EL (cell line): ENCODE results near the gene TCEANC.
"Not testable (repeated sequence)": the region's sequence is repeated elsewhere in the genome, so short reads cannot be mapped to it uniquely, and the experiment has no call there.

Experiments
- DNase-seq: peaks from one replicate; pipeline ENCODE4 v3.0.0-alpha.2; 2016

The TCEANC gene

GRCh38 chrX:13652850-13653693 lies at the start of gene TCEANC:
TSS of gene TCEANC (plus strand) at chrX:13653141. CDS start at chrX:13662509, 9,368 bp downstream.
- DNase-seq, result peak; percentile 95

- no peak for DNase-seq
These were observed 47.3 kb upstream of the TCEANC start for GRCh38 chrX:13605611-13606010.

- DNase-seq, result no peak
These were observed 45.5 kb upstream of the TCEANC start for GRCh38 chrX:13607331-13607995.

GRCh38 chrX:13607996-13608365 lies 45.0 kb upstream of the TCEANC start:
- no peak for DNase-seq

- DNase-seq, result no peak
These were observed 38.8 kb upstream of the TCEANC start for GRCh38 chrX:13614154-13614553.

- DNase-seq, result no peak
These were observed 32.7 kb upstream of the TCEANC start for GRCh38 chrX:13620207-13620606.

GRCh38 chrX:13622401-13622964 lies 30.5 kb upstream of the TCEANC start:
- DNase-seq, result no peak

GRCh38 chrX:13627306-13627705 lies 25.6 kb upstream of the TCEANC start:
- no peak for DNase-seq

GRCh38 chrX:13637224-13637623 lies 15.7 kb upstream of the TCEANC start:
- not testable (repeated sequence) for DNase-seq

GRCh38 chrX:13638021-13638420 lies 14.9 kb upstream of the TCEANC start:
- DNase-seq, result no peak

- no peak for DNase-seq
These were observed 14.1 kb upstream of the TCEANC start for GRCh38 chrX:13638826-13639225.

GRCh38 chrX:13641684-13642083 lies 11.3 kb upstream of the TCEANC start:
- DNase-seq, result not testable (repeated sequence)

GRCh38 chrX:13645464-13646153 lies 7.3 kb upstream of the TCEANC start:
- no peak for DNase-seq

GRCh38 chrX:13646154-13646549 lies 6.8 kb upstream of the TCEANC start:
- peak; percentile 47 for DNase-seq

GRCh38 chrX:13647709-13648212 lies 5.2 kb upstream of the TCEANC start:
- DNase-seq, result peak; percentile 6

GRCh38 chrX:13648336-13648735 lies 4.6 kb upstream of the TCEANC start:
- DNase-seq, result not testable (repeated sequence)

GRCh38 chrX:13649838-13650237 lies 3.1 kb upstream of the TCEANC start:
- no peak for DNase-seq

GRCh38 chrX:13650318-13650717 lies 2.6 kb upstream of the TCEANC start:
- DNase-seq, result no peak

GRCh38 chrX:13651150-13651549 lies 1.8 kb upstream of the TCEANC start:
- no peak for DNase-seq

GRCh38 chrX:13652287-13652793 lies 601 bp upstream of the TCEANC start:
- peak; percentile 85 for DNase-seq

GRCh38 chrX:13654116-13654515 lies 1.2 kb downstream of the TCEANC start:
- DNase-seq, result no peak

GRCh38 chrX:13655674-13656073 lies 2.7 kb downstream of the TCEANC start:
- no peak for DNase-seq

- peak; percentile 42 for DNase-seq
These were observed 5.7 kb downstream of the TCEANC start for GRCh38 chrX:13658602-13659001.
